Chondrocyte (in vitro differentiated cells): ENCODE measurements around the gene PCMTD2. TPM values are rescaled to one million over a fixed set of nuclear protein-coding genes. Genes with fewer than 3 reads are reported as not detected.
A peak's percentile ranks its signal among the peaks of the same experiment; 100 is the strongest.

Experiments used
- DNase-seq: peaks from one replicate; pipeline ENCODE4 v3.0.0; 2021; ENCODE audit warnings: mixed read lengths, low spot score
- H3K27ac Mint-ChIP-seq: one replicate; pipeline ENCODE4 v1.8.0; 2021; ENCODE audit warnings: mild to moderate bottlenecking, moderate library complexity, mixed read lengths; ENCODE audit not compliant: unreplicated experiment
- H3K27me3 Mint-ChIP-seq: 2 replicates; pipeline ENCODE4 v1.8.0; 2021; ENCODE audit warnings: low read depth, mixed read lengths
- H3K36me3 Mint-ChIP-seq: 2 replicates; pipeline ENCODE4 v1.8.0; 2021; ENCODE audit warnings: low read depth, mixed read lengths
- H3K4me1 Mint-ChIP-seq: 2 replicates; pipeline ENCODE4 v1.8.0; 2021; ENCODE audit warnings: low read depth, mild to moderate bottlenecking, mixed read lengths
- H3K4me3 Mint-ChIP-seq: one replicate; pipeline ENCODE4 v1.8.0; 2021; ENCODE audit warnings: mild to moderate bottlenecking, moderate library complexity, mixed read lengths; ENCODE audit not compliant: unreplicated experiment
- H3K9me3 Mint-ChIP-seq: 2 replicates; pipeline ENCODE4 v1.8.0; 2021; ENCODE audit warnings: low read depth, mixed read lengths
- total RNA-seq: library from RNA; stranded (reverse); gene quantifications from 3 replicates; pipeline ENCODE4 v1.2.1, GENCODE V29; 2021
- TF ChIP-seq, protein P1 (sequence below): fragments of 200-600 bp; sonication (generic); IDR thresholded peaks from 2 replicates; pipeline ENCODE4 v1.5.0; 2021; ENCODE audit warnings: antibody characterized with exemption, mild to moderate bottlenecking, moderate library complexity

PCMTD2 gene
- total RNA-seq, 1 donor from 2014 or later: 38.1 TPM

GRCh38 chr20:64246616-64247306, 8.8 kb upstream of the PCMTD2 start:
- H3K36me3 Mint-ChIP-seq: peaks cover 1% of the 10 kb centered on the region
- DNase-seq: peak; percentile 58
- TF ChIP-seq, protein P1, sequence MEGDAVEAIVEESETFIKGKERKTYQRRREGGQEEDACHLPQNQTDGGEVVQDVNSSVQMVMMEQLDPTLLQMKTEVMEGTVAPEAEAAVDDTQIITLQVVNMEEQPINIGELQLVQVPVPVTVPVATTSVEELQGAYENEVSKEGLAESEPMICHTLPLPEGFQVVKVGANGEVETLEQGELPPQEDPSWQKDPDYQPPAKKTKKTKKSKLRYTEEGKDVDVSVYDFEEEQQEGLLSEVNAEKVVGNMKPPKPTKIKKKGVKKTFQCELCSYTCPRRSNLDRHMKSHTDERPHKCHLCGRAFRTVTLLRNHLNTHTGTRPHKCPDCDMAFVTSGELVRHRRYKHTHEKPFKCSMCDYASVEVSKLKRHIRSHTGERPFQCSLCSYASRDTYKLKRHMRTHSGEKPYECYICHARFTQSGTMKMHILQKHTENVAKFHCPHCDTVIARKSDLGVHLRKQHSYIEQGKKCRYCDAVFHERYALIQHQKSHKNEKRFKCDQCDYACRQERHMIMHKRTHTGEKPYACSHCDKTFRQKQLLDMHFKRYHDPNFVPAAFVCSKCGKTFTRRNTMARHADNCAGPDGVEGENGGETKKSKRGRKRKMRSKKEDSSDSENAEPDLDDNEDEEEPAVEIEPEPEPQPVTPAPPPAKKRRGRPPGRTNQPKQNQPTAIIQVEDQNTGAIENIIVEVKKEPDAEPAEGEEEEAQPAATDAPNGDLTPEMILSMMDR: no peak
- no peaks in the 10 kb centered on the region for H3K4me1 Mint-ChIP-seq
- H3K4me3 Mint-ChIP-seq: no peak overlapping the region
- H3K9me3 Mint-ChIP-seq: no peaks in the 10 kb centered on the region
- H3K27me3 Mint-ChIP-seq: peaks cover 42% of the 10 kb centered on the region
- H3K27ac Mint-ChIP-seq: no peak overlapping the region

GRCh38 chr20:64247307-64247618, 8.3 kb upstream of the PCMTD2 start:
- H3K4me3 Mint-ChIP-seq: no peak overlapping the region
- peaks cover 1% of the 10 kb centered on the region for H3K36me3 Mint-ChIP-seq
- no peaks in the 10 kb centered on the region for H3K9me3 Mint-ChIP-seq
- no peak overlapping the region for H3K27ac Mint-ChIP-seq
- DNase-seq: peak; percentile 59
- TF ChIP-seq, protein P1: no peak
- peaks cover 42% of the 10 kb centered on the region for H3K27me3 Mint-ChIP-seq
- no peaks in the 10 kb centered on the region for H3K4me1 Mint-ChIP-seq

- peaks cover 41% of the 10 kb centered on the region for H3K27me3 Mint-ChIP-seq
- DNase-seq: peak; percentile 68
- no peak overlapping the region for H3K27ac Mint-ChIP-seq
- H3K36me3 Mint-ChIP-seq: peaks cover 1% of the 10 kb centered on the region
- TF ChIP-seq, protein P1: no peak
- no peaks in the 10 kb centered on the region for H3K9me3 Mint-ChIP-seq
- H3K4me3 Mint-ChIP-seq: no peak overlapping the region
- no peaks in the 10 kb centered on the region for H3K4me1 Mint-ChIP-seq
These were observed 7.3 kb upstream of the PCMTD2 start for GRCh38 chr20:64247970-64248841.

DNA sequence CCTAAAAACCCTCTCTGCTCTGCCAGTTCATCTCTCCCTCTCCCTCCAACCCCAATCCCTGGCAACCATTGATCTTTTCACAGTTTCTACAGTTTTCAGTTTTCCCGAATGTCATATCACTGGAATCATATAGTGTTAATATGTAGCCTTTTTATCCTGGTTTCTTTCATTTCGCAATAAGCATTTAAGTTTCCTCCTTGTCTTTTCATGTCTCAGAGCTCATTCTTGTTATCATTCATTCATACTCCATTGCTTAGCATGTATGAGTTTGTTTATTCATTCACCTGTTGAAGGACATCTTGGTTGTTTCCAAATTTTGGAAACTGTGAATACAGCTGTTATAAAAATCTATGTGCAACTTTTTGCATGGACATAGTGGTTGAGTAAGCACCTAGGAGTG, 5.5 kb upstream of the PCMTD2 start:
- Mint-ChIP-seq H3K9me3 (no peaks in the 10 kb centered on the region), H3K27ac (no peak overlapping the region), H3K27me3 (peaks cover 33% of the 10 kb centered on the region), H3K4me3 (no peak overlapping the region), H3K4me1 (peaks cover 4% of the 10 kb centered on the region), H3K36me3 (peaks cover 1% of the 10 kb centered on the region)
- TF ChIP-seq, protein P1: no peak
- DNase-seq: no peak

DNA sequence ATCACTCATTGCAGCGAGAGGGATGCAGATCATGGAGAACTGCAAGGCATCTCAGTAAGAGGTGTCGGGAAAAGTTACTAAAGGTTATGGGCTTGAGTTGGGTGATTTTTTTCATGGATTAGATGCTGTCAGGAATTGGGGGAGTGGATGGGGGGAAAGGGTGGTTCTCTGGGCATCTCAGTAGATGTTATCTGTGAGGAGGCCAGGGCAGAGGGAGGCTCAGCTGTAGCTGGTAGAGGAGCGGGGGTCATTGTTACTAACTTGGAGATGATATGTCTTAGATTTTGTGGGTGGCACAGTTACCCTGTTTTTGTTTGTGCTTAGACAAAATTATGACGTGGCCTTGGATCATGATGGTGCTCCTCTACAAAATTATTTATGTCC, 2.6 kb upstream of the PCMTD2 start:
- H3K4me1 Mint-ChIP-seq: peaks cover 19% of the 10 kb centered on the region
- H3K36me3 Mint-ChIP-seq: no peaks in the 10 kb centered on the region
- peaks cover 20% of the 10 kb centered on the region for H3K27me3 Mint-ChIP-seq
- no peaks in the 10 kb centered on the region for H3K9me3 Mint-ChIP-seq
- TF ChIP-seq, protein P1: no peak
- no peak overlapping the region for H3K27ac Mint-ChIP-seq
- no peak for DNase-seq
- no peak overlapping the region for H3K4me3 Mint-ChIP-seq
